Activated naive CD4-positive, alpha-beta T cell treated with anti-CD3 and anti-CD28 coated beads, Interleukin-2, amount 50 U/mL, for 72 hours (primary cell): ENCODE data around the gene CFAP20. TPM values are rescaled to one million over a fixed set of nuclear protein-coding genes. Genes with fewer than 3 reads are reported as not detected.

Experiments
- ATAC-seq, 2 donors: fragments of 150-1000 bp; cut with Tn5 transposase; 2 replicates each; pipeline ENCODE4 v1.10.0; 2021; ENCODE audit warnings: mild to moderate bottlenecking in 2 of 2, moderate library complexity in 2 of 2
- DNase-seq, 2 donors: peaks; one replicate each; pipeline ENCODE4 v3.0.0; 2021 to 2022; ENCODE audit warnings: low spot score in 2 of 2
- H3K27ac Mint-ChIP-seq, 2 donors: one replicate each; pipeline ENCODE4 v1.8.0; 2022; ENCODE audit warnings: mild to moderate bottlenecking in 2 of 2, mixed read lengths in 2 of 2
- H3K36me3 Mint-ChIP-seq, 2 donors: one replicate each; pipeline ENCODE4 v1.8.0; 2022; ENCODE audit warnings: mixed read lengths in 2 of 2
- H3K9me3 Mint-ChIP-seq, 2 donors: one replicate each; pipeline ENCODE4 v1.8.0; 2022; ENCODE audit warnings: mixed read lengths in 2 of 2
- total RNA-seq, 2 donors: library from RNA; stranded (reverse); gene quantifications; one replicate each; pipeline ENCODE4 v1.2.3, GENCODE V29; 2022

CFAP20 gene
- total RNA-seq: 10 to 100 TPM; 36.6 to 40.4 TPM

DNA sequence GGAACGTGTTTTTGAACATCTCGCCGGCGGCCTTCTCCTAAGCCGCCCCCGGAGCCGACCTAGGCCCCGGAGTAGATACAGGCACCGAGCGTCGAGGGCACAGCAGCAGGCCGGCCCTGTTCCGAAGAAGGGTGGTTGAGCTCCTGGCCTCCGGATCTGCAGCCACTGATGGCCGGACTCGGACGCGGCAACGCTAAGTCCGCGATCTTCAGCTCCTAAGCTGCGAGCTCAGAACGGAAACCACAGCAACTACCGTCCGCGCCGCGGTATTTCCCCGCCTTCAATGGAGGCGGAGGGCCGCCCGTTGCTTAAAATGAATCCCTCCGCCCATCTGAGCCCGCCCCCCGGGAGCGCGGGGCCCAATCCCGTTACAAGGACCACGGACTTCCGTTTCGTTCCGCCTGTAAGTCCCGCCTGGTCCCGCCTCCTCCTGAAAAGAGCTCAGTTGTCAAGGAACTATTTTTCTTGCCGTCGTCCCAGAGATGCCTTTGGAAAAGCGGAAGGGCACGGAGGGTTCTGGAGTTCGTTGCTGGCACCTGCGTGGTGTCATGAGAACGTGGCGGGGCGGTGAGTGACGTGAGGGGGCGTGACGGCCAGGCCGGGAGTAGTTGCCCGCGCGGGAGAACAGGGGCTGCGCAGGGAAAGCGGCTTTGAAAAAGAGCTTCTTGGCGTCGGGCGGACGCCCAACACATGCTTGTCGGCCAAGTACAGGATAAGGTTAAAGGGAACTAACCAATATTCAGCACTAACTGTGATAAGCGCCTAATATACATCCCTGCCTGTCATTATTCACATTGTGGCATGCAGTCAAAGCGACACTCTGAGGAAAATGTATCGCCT, at the start of gene CFAP20:
CFAP20 (minus strand) TSS at position 285 of the 840 bp plus-strand sequence; CDS start at position 19, 266 bp downstream.
- Mint-ChIP-seq H3K9me3 (no peaks in the 10 kb centered on the region), H3K36me3 (peaks cover 9 to 10% of the 10 kb centered on the region in 2 donors), H3K27ac (peak within 1 kb of the TSS; percentile 90 to 94)
- ATAC-seq: peak; percentile 93
- DNase-seq: peak; percentile 94 to 98

DNA sequence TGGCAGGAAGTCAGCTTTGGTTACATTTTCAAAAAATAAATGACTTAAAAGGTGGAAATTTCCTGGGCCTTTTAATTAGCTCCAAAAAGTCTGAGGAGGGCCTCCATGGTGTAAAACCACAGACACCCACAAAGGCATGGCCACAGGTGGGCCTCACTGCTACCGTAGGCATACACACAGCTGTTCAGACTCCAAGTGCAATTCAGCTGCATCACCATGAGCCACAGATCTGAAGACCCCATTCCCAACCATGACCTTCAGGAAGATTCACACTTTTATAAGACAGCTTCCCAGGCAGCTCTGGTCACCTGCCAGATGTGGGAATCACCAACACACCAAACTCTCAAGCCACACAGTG, 48.2 kb upstream of the CFAP20 start:
- H3K36me3 Mint-ChIP-seq: peaks cover 15 to 58% of the 10 kb centered on the region in 2 donors
- DNase-seq (no peak), ATAC-seq (peak; percentile 56 to 75)
- H3K27ac Mint-ChIP-seq: peak overlapping the region; percentile 34 to 79
- H3K9me3 Mint-ChIP-seq: no peaks in the 10 kb centered on the region

DNA sequence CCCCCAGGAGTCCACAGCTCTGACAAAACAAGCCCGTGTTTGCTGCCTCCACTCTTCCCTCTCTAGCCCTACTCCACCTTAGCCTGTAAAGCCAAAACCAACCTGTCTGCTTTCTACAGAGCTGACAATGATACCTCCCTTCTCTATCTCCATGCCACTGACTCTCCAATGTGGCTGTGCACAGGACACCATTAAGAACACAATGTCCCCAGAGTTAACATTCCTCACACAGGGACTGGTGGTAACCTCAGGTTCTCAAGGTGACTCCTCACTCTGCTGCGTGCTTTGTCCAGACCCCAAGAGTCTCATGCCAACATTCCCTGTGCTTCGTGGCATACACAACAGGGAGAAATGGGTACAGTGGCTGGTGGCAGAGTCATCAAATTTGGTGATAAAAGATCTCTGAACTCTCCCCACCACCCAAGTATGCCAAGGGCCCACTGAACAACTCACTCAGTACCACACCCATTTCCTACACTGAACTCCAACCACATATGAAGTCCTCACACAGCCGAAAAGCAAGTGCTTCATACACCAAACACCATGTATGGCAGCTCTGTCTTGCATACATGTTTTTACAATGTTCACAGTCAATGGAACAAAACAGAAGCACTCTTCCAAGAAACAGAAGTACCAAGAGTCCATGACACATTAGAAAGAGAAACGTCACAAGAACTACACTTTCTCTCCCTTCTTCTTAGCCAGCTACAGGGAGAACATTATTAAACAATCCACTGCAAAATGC, 47.6 kb upstream of the CFAP20 start:
- H3K9me3 Mint-ChIP-seq: no peaks in the 10 kb centered on the region
- peak overlapping the region; percentile 34 to 79 for H3K27ac Mint-ChIP-seq
- DNase-seq (no peak), ATAC-seq (peak; percentile 64 to 82)
- H3K36me3 Mint-ChIP-seq: peaks cover 15 to 54% of the 10 kb centered on the region in 2 donors

DNA sequence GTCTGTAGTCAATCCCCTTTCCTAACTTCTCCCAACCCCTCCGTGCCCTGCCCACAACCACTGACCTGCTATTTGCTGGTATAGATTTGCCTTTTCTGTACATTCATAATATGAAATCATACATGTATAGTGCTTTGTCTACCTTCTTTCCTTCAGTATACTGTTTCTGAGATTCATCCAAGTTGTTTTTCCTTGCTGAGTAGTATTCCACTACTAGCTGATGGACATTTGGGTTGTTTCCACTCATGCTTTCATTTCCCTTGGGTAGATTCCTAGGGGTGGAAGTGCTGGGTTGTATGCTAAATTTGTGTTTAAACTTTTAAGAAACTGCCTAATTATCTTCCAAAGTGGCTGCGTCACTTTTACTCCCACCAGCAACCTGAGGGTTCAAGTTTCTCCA, 41.0 kb upstream of the CFAP20 start:
- peaks cover 0 to 21% of the 10 kb centered on the region in 2 donors for H3K36me3 Mint-ChIP-seq

DNA sequence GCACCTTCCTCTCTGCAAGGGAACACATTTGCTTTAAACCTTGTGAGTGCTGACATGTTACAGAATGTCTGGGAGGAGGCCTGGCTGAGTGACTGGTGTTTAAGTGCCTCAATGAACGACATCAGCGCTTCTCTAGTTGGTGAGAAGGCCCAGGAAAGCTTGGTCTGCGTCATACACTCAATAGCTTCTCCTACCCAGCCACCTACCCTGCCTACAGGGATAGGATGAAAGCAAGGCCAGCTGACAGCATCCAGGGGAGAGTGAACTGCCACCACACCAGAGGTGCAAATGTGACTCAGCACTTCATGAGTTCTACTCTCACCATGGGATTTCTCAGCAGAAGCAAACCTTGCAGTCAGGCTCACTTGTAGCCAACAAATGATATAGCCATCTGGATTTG, 31.7 kb upstream of the CFAP20 start:
- Mint-ChIP-seq H3K27ac (peak overlapping the region; percentile 1 to 77), H3K9me3 (no peaks in the 10 kb centered on the region), H3K36me3 (peaks cover 4 to 26% of the 10 kb centered on the region in 2 donors)
- ATAC-seq (peak; percentile 44 to 45), DNase-seq (no peak)

More for the DNA sequence above, 41.0 kb upstream of the CFAP20 start:
- no peak for DNase-seq
- peak overlapping the region in 1 of 2 donors; percentile 34 for H3K27ac Mint-ChIP-seq
- no peaks in the 10 kb centered on the region for H3K9me3 Mint-ChIP-seq
- ATAC-seq: no peak

DNA sequence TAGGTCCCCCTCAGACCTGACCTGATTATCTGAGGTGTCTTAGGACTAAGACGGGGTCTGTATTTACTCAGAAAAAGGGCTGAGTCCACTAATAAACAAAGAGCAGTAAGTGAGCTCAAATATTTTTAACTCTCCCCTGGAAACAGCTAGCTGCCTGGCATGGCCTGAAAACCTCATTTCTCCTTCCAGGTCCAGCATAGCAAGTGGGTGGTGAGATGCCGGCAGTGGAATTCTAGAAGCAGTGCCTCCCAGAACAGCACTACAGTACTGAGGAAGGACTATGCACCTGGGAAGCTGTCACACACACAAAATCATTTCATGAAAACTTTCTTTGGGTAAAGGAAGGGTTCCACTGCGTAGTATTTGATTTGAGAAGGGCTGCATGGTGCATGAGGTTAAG, 29.5 kb upstream of the CFAP20 start:
- ATAC-seq (no peak), DNase-seq (no peak)
- Mint-ChIP-seq H3K36me3 (peaks cover under 1 to 12% of the 10 kb centered on the region in 2 donors), H3K9me3 (no peaks in the 10 kb centered on the region), H3K27ac (peak overlapping the region in 1 of 2 donors; percentile 9)

DNA sequence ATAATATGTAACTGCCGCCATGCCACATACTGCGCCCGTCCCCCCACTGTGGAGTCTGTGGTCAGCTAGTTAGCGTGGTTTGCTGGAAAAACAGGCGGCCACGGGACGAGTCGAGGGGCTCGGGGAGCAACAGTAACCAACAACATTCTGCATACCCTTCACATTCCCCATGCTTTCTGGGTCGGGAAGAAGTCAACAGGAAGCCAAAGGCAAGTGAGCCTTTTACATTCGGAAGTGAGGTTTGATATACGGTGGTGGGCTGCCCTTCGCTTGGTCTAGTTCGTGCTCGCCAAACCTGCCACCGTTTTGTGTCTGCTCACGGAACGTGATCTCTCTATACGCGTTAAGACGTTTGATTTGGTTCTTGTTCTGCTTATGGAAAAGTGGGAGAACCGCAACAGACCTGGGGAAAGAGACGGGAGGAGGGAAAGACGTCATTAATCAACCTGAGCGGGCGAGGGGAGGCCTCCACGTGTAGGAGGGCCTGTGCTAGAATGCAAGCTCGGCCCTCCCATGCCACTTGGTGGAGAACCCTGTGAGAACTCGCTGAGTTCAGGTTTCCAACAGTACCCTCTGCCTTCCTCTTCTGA, 28.9 kb upstream of the CFAP20 start:
- Mint-ChIP-seq H3K36me3 (peaks cover 0 to 5% of the 10 kb centered on the region in 2 donors), H3K9me3 (no peaks in the 10 kb centered on the region), H3K27ac (no peak overlapping the region)
- DNase-seq: no peak
- no peak for ATAC-seq

DNA sequence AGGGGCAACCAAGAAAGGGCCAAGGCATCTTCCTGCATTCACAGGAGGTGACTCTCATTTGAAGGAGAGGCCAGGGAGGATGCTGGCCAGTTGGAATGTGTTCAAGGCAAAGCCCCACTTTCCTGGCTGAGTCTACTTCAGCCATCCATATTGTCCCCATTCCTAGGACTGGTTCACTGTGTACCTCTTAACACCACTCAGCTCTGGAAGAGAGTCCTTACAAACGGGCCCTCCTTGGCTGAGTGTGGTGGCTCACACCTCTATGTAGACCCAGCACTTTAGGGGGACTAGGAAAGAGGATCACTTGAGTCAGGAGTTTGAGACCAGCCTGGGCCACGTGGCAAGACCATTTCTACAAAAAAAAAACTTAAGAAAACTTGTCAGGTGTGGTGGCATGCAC, 28.1 kb upstream of the CFAP20 start:
- H3K36me3 Mint-ChIP-seq: no peaks in the 10 kb centered on the region
- ATAC-seq: no peak
- H3K9me3 Mint-ChIP-seq: no peaks in the 10 kb centered on the region
- no peak overlapping the region for H3K27ac Mint-ChIP-seq
- DNase-seq: no peak

DNA sequence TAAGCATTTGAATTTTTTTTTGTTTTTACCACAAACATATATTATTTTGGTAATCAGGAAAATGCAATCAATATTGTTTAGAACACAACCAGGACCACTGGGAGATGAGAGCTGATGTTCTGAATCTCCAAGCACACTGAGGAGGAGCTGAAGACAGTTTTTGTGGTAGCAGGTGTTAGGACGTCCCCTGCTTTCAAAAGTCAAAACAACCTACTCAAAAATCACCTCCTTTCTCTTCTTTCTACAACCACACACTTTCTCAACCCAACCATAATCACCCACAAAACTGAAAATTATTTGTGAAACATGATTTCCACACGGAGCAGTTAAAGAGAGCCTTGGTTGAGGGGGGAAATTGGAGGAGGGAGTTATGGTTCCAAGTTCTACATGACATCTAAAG, 26.7 kb upstream of the CFAP20 start:
- no peaks in the 10 kb centered on the region for H3K36me3 Mint-ChIP-seq
- ATAC-seq (peak in 1 of 2 donors; percentile 39), DNase-seq (no peak)
- H3K9me3 Mint-ChIP-seq: no peaks in the 10 kb centered on the region
- H3K27ac Mint-ChIP-seq: no peak overlapping the region

DNA sequence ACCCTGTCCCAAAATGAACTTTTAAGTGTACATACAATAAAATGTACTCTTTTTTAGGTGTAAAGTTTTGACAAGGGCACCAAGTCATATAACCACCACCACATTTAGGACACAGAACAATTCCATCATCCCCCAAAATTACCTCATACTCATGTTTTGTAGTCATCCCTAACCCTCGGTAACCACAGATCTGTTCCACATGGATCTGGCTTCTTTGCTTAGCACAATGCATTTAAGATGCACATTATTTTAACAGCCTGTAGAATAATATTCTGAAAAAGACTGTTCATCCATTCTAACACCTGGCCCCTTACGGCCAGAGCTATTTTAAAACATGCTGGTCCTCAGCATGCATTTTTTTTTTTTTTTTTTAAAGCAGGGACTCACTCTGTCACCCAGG, 25.2 kb upstream of the CFAP20 start:
- no peak overlapping the region for H3K27ac Mint-ChIP-seq
- DNase-seq (no peak), ATAC-seq (peak in 1 of 2 donors; percentile 44)
- H3K9me3 Mint-ChIP-seq: no peaks in the 10 kb centered on the region
- H3K36me3 Mint-ChIP-seq: no peaks in the 10 kb centered on the region

DNA sequence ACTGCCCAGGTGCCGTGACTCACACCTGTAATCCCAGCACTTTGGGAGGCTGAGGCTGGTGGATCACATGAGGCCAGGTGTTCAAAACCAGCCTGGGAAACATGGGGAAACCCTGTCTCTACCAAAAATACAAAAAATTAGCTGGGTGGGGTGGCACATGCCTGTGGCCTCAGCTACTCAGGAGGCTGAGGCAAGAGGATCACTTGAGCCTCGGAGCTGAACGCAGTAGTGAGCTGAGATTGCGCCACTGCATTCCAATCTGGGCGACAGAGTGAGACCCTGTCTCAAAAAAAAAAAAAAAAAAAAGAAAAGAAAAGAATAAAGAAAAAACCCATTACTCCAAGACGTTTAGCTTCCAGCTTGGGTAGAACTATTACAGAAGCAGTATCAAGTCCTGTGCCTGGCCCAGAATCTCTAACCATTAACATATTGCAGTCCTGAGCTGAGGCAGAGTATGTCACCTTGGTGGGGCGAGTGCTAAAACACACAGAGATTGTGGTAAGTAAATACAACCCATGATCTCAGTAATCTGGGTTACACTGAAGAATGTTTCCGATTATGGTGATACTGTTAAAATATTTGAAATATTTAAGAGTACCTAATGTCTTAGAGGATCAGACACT, 23.2 kb upstream of the CFAP20 start:
- Mint-ChIP-seq H3K36me3 (no peaks in the 10 kb centered on the region), H3K27ac (no peak overlapping the region), H3K9me3 (no peaks in the 10 kb centered on the region)
- no peak for ATAC-seq
- DNase-seq: no peak

DNA sequence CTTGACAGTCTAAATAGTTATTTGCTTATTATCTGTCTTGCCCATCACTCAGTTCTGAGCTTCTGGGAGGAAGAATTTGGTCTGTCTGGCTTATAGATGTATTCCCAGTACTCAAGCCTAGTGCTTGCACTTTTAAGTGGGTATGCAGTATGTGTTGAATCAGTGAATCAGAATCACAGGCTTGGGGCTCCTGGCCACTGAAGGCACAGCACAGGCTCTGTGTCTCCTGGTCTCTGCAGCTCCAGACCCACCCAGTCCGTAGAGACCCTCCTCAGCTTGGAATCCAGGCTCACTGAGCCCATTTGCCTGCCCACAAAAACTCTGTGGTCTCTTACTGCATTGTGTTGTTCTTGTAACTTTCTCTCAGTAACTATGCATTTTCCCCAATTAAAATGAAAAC, 19.3 kb upstream of the CFAP20 start:
- Mint-ChIP-seq H3K36me3 (peaks cover 0 to 17% of the 10 kb centered on the region in 2 donors), H3K9me3 (no peaks in the 10 kb centered on the region), H3K27ac (no peak overlapping the region)
- DNase-seq: no peak
- ATAC-seq: no peak

DNA sequence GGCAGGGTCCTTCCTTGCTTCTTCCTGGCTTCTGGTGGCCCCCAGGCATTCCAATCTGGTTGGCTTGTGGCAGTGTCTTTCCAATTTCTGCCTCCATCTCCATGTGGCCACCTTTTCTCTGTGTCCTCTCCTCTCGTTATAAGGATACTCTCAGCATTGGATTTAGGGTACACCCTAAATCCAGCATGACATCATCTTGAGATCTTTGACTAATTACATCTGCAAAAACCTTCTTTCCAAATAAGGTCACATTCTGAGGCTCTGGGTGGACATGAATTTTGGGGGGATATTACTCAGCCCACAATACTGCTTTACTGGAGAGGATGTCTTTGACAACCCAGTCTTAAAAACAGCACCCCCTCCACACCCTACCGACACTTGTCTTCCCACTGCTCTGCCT, 18.9 kb upstream of the CFAP20 start:
- DNase-seq: no peak
- Mint-ChIP-seq H3K27ac (no peak overlapping the region), H3K36me3 (peaks cover 0 to 18% of the 10 kb centered on the region in 2 donors), H3K9me3 (no peaks in the 10 kb centered on the region)
- ATAC-seq: no peak

DNA sequence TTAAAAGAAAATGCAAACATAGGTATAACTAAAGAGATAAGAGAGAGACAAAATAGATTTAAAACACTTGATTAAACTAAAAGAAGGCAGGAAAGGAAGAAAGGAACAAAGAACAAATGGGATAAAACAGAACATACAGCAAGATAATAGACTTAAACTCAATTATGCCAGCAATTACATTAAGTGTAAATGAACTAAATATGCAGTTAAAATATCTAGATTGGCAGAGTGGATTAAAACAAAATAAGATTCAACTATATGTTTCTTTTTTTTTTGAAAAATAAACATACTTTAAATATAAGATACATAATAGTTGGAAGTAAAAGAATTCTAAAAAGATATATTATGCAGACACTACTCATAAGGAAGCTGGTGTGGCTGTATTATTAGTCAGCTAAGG, 9.7 kb upstream of the CFAP20 start:
- peaks cover 4 to 18% of the 10 kb centered on the region in 2 donors for H3K9me3 Mint-ChIP-seq
- peaks cover 25 to 31% of the 10 kb centered on the region in 2 donors for H3K36me3 Mint-ChIP-seq
- no peak for ATAC-seq

DNA sequence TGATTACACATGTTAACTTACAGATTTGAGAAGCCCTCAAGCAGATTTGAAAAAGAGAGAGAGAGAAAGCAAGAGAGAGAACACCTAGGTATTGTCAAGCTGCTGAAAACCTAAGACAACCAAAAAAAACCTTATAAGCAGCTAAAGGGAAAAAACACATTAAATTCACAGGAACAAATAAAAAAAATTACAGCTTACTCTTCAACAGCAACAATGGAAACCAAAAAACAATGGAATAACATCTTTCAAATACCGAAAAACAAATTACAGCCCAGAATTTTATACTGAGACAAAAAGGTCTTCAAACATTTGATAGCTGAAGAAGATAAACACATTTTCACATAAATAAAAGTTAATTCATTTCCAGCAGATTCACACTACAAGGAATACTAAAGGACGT, 8.4 kb upstream of the CFAP20 start:
- Mint-ChIP-seq H3K9me3 (peaks cover 4 to 17% of the 10 kb centered on the region in 2 donors), H3K36me3 (peaks cover 25 to 27% of the 10 kb centered on the region in 2 donors), H3K27ac (no peak overlapping the region)
- no peak for ATAC-seq
- no peak for DNase-seq

More for the DNA sequence above, 9.7 kb upstream of the CFAP20 start:
- H3K27ac Mint-ChIP-seq: no peak overlapping the region
- no peak for DNase-seq

DNA sequence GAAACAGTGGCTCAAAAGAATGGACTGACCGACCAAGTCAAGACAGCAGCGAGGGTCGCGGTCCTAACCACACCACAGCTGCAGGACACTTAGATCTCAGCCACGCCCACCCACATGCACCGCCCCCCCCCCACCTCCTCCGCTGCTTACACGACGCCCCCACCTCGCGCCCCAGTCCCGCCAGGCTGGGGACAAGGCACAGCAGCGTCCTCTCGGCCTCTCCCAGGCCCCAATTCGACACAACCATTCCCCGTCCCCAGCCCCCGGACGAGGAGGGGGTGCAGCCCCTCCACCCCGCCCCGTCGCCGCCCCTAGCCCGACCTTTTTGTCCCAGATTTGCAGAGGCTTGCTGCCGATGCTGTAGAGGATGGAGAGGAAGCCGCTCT, 477 bp downstream of the CFAP20 start:
- Mint-ChIP-seq H3K27ac (peak overlapping the region; percentile 90 to 94), H3K9me3 (no peaks in the 10 kb centered on the region), H3K36me3 (peaks cover 9 to 10% of the 10 kb centered on the region in 2 donors)
- peak; percentile 6 to 7 for ATAC-seq
- DNase-seq: peak; percentile 29 to 56
